PC-3 (cell line): ENCODE results near the gene S100PBP. TPM values are rescaled to one million over a fixed set of nuclear protein-coding genes. Genes with fewer than 3 reads are reported as not detected.

ENCODE experiments used
- ATAC-seq: fragments of 200-7000 bp; cut with Tn5 transposase; 2 replicates; pipeline ENCODE4 v1.9.1; 2020; ENCODE audit warnings: mild to moderate bottlenecking, moderate library complexity
- BruUV-seq: library from RNA; stranded (reverse); fragments of 400-500 nt; replicated peaks from 2 replicates; lab custom pipeline; 2021; lab: Mats Ljungman, UMichigan
- CTCF ChIA-PET: fragments of 300-600 bp; sonication (Branson Sonifier 250); formaldehyde crosslinking; loops from one replicate; lab custom pipeline; 2022; ENCODE audit warnings: antibody characterized with exemption; lab: Charles Lee
- POLR2A ChIA-PET: fragments of 300-600 bp; sonication (Branson Sonifier 250); formaldehyde crosslinking; loops from one replicate; lab custom pipeline; 2022; ENCODE audit warnings: antibody characterized with exemption; ENCODE audit not compliant: unreplicated experiment; lab: Charles Lee
- DNase-seq: peaks from one replicate; pipeline ENCODE4 v3.0.0-alpha.2; 2015
- H2AFZ ChIP-seq: fragments of 300-600 bp; sonication (generic); 2 replicates; pipeline ENCODE4 v1.6.0; 2016; ENCODE audit warnings: antibody characterized with exemption, low read length
- H3F3A ChIP-seq: fragments of 300-600 bp; sonication (generic); one replicate; pipeline ENCODE4 v1.6.0; 2017; ENCODE audit warnings: antibody characterized with exemption, low read length, control low read depth, mild to moderate bottlenecking; ENCODE audit not compliant: unreplicated experiment
- H3K27ac ChIP-seq: fragments of 300-600 bp; sonication (generic); 2 replicates; pipeline ENCODE4 v1.5.1; 2016; ENCODE audit warnings: mild to moderate bottlenecking, low read length
- H3K27me3 ChIP-seq: fragments of 300-600 bp; sonication (generic); 2 replicates; pipeline ENCODE4 v1.6.1; 2016; ENCODE audit warnings: low read length, mixed read lengths
- H3K36me3 ChIP-seq: fragments of 300-600 bp; sonication (generic); 2 replicates; pipeline ENCODE4 v1.6.1; 2016; ENCODE audit warnings: low read depth, mixed run types, low read length, mixed read lengths
- H3K4me1 ChIP-seq: fragments of 300-600 bp; sonication (generic); 2 replicates; pipeline ENCODE4 v1.5.1; 2016; ENCODE audit warnings: low read length; ENCODE audit not compliant: insufficient read depth
- H3K4me2 ChIP-seq: fragments of 300-600 bp; sonication (generic); 2 replicates; pipeline ENCODE4 v1.6.0; 2016; ENCODE audit warnings: low read length
- H3K4me3 ChIP-seq: fragments of 300-600 bp; sonication (generic); 2 replicates; pipeline ENCODE4 v1.5.1; 2016; ENCODE audit warnings: mild to moderate bottlenecking, low read length, mixed read lengths
- H3K79me2 ChIP-seq: fragments of 300-600 bp; sonication (generic); 2 replicates; pipeline ENCODE4 v1.6.1; 2017; ENCODE audit warnings: low read length, mixed read lengths
- H3K9ac ChIP-seq: fragments of 300-600 bp; sonication (generic); 2 replicates; pipeline ENCODE4 v1.6.0; 2016; ENCODE audit warnings: mild to moderate bottlenecking, low read length
- H3K9me2 ChIP-seq: fragments of 300-600 bp; sonication (generic); replicated peaks from 2 replicates; pipeline ENCODE4 v1.6.1; 2016; ENCODE audit warnings: mixed run types, low read length, mixed read lengths
- H3K9me3 ChIP-seq: fragments of 300-600 bp; sonication (generic); 2 replicates; pipeline ENCODE4 v1.6.1; 2016; ENCODE audit warnings: low read length, mixed read lengths
- H4K20me1 ChIP-seq: fragments of 300-600 bp; sonication (generic); 2 replicates; pipeline ENCODE4 v1.6.1; 2016; ENCODE audit warnings: low read length, mixed read lengths
- CTCF ChIP-seq: fragments of 300-600 bp; sonication (generic); conservative IDR thresholded peaks from 2 replicates; pipeline ENCODE4 v1.5.1; 2017; ENCODE audit warnings: antibody characterized with exemption, low read depth, mild to moderate bottlenecking, low read length
- EZH2 ChIP-seq: fragments of 300-600 bp; sonication (generic); IDR thresholded peaks from one replicate; pipeline ENCODE4 v1.6.1; 2017; ENCODE audit warnings: antibody characterized with exemption, mild to moderate bottlenecking, low read length; ENCODE audit not compliant: unreplicated experiment
- EZH2phosphoT487 ChIP-seq: fragments of 300-600 bp; sonication (generic); IDR thresholded peaks from 2 replicates; pipeline ENCODE4 v1.6.1; 2018; ENCODE audit warnings: mild to moderate bottlenecking, antibody characterized with exemption, low read length, borderline replicate concordance
- intact Hi-C: fragments of 100-400 bp; cut with micrococcal nuclease; formaldehyde crosslinking; loops from 2 replicates; pipeline ENCODE4 v1.9.0; 2023
- total RNA-seq: library from RNA; depleted of rRNA; stranded (reverse); fragments of >200 nt; gene quantifications from 2 replicates; pipeline ENCODE4 v1.2.3, GENCODE V29; 2014

The S100PBP gene
- total RNA-seq, 1 experiment from 2014 or later: 13.2 TPM

GRCh38 chr1:32863881-32864245, 46.4 kb downstream of the S100PBP start:
- H2AFZ ChIP-seq: no peak overlapping the region
- no peak overlapping the region for H3K4me2 ChIP-seq
- no peak for ATAC-seq
- H3F3A ChIP-seq: no peaks in the 10 kb centered on the region
- H4K20me1 ChIP-seq: no peaks in the 10 kb centered on the region
- no peaks in the 10 kb centered on the region for H3K36me3 ChIP-seq
- POLR2A ChIA-PET: no interaction called here
- no peaks in the 10 kb centered on the region for H3K9me2 ChIP-seq
- no peaks in the 10 kb centered on the region for H3K27me3 ChIP-seq
- BruUV-seq: no TSS peak
- intact Hi-C loops: no loop called here
- H3K4me3 ChIP-seq: no peak overlapping the region
- H3K4me1 ChIP-seq: no peaks in the 10 kb centered on the region
- H3K79me2 ChIP-seq: no peaks in the 10 kb centered on the region
- CTCF ChIA-PET: no interaction called here
- H3K27ac ChIP-seq: no peak overlapping the region
- no peak for TF ChIP-seq EZH2phosphoT487
- TF ChIP-seq CTCF: no peak
- TF ChIP-seq EZH2: no peak
- no peak overlapping the region for H3K9ac ChIP-seq
- DNase-seq: no peak
- no peaks in the 10 kb centered on the region for H3K9me3 ChIP-seq

- ChIA-PET POLR2A (no interaction called here), CTCF (no interaction called here)
- intact Hi-C loops: no loop called here
These were observed 47.0 kb downstream of the S100PBP start for GRCh38 chr1:32864375-32865019.

More at GRCh38 chr1:32864375-32865019, 47.0 kb downstream of the S100PBP start:
- no TSS peak for BruUV-seq
- Histone ChIP-seq H2AFZ (no peak overlapping the region), H3K9me2 (no peaks in the 10 kb centered on the region), H3K4me2 (no peak overlapping the region), H3K9ac (no peak overlapping the region), H3K4me3 (no peak overlapping the region), H3K27me3 (no peaks in the 10 kb centered on the region), H4K20me1 (no peaks in the 10 kb centered on the region), H3K36me3 (no peaks in the 10 kb centered on the region), H3K9me3 (no peaks in the 10 kb centered on the region), H3K4me1 (no peaks in the 10 kb centered on the region), H3K27ac (no peak overlapping the region), H3F3A (no peaks in the 10 kb centered on the region), H3K79me2 (no peaks in the 10 kb centered on the region)
- no peak for DNase-seq
- no peak for TF ChIP-seq EZH2
- TF ChIP-seq CTCF: no peak
- no peak for TF ChIP-seq EZH2phosphoT487
- no peak for ATAC-seq
